HepG2 (cell line): ENCODE results near the gene CPNE1. TPM values are rescaled to one million over a fixed set of nuclear protein-coding genes. Genes with fewer than 3 reads are reported as not detected.

Source experiments
- GTF3A ChIP-seq: sonication (generic); formaldehyde crosslinking; conservative IDR thresholded peaks from 2 replicates; pipeline ENCODE4 v1.4.0; 2020; ENCODE audit warnings: mild to moderate bottlenecking, missing genetic modification reagents
- HOXA9 ChIP-seq: sonication (generic); formaldehyde crosslinking; IDR thresholded peaks from 2 replicates; pipeline ENCODE4 v1.8.1; 2022; ENCODE audit warnings: missing genetic modification reagents, mild to moderate bottlenecking, moderate library complexity, borderline replicate concordance
- IKZF1 ChIP-seq: fragments of 450-650 bp; IDR thresholded peaks from 2 replicates; pipeline ENCODE4 v1.7.1; 2016
- JUNB ChIP-seq: sonication (generic); formaldehyde crosslinking; IDR thresholded peaks from 2 replicates; pipeline ENCODE4 v1.8.0; 2022; ENCODE audit warnings: missing genetic modification reagents, mild to moderate bottlenecking, borderline replicate concordance
- MIXL1 ChIP-seq: IDR thresholded peaks from 2 replicates; pipeline ENCODE4 v1.6.1; 2016
- PCBP1 ChIP-seq: fragments of 200-400 bp; formaldehyde crosslinking; IDR thresholded peaks from 2 replicates; pipeline ENCODE4 v1.6.1; 2017; ENCODE audit warnings: mild to moderate bottlenecking, low read depth, low read length, borderline replicate concordance
- PHF5A ChIP-seq: IDR thresholded peaks from one replicate; pipeline ENCODE4 v1.6.1; 2018; ENCODE audit warnings: low read depth, missing genetic modification reagents; ENCODE audit not compliant: unreplicated experiment
- PITX1 ChIP-seq: sonication (generic); formaldehyde crosslinking; IDR thresholded peaks from 2 replicates; pipeline ENCODE4 v1.5.1; 2020; ENCODE audit warnings: mild to moderate bottlenecking, missing genetic modification reagents
- POLR2AphosphoS2 ChIP-seq: IDR thresholded peaks from 2 replicates; pipeline ENCODE4 v1.6.1; 2011; ENCODE audit warnings: low read depth, low read length, improper control_type of control experiment
- RFXANK ChIP-seq: IDR thresholded peaks from 2 replicates; pipeline ENCODE4 v1.6.1; 2016
- SMAD9 ChIP-seq: sonication (generic); formaldehyde crosslinking; IDR thresholded peaks from 2 replicates; pipeline ENCODE4 v1.5.1; 2020; ENCODE audit warnings: mild to moderate bottlenecking, missing genetic modification reagents
- ZNF354B ChIP-seq: sonication (generic); formaldehyde crosslinking; IDR thresholded peaks from 2 replicates; pipeline ENCODE4 v1.8.0; 2022; ENCODE audit warnings: mild to moderate bottlenecking, missing genetic modification reagents
- polyA plus RNA-seq, 8 experiments: library from polyadenylated mRNA; depleted of rRNA in 3 of 8; stranded (reverse) in 7 of 8; unstranded in 1 of 8; fragments of >200 nt; fragmentation: Illumina TruSeq in 4 of 8; extraction: Trizol in 4 of 8; gene quantifications; 2 replicates each; pipeline versions ENCODE4 v1.2.1 to v1.2.3, GENCODE V29; 2011 to 2016; ENCODE audit warnings: low read depth in 4 of 8, missing spikeins in 1 of 8, mixed read lengths in 1 of 8; ENCODE audit not compliant: insufficient read depth in 1 of 8
- total RNA-seq, 5 experiments: library from RNA; depleted of rRNA; stranded (reverse); fragments of >200 nt; fragmentation: Illumina TruSeq; extraction: Trizol; gene quantifications; 2 replicates each; pipeline ENCODE4 v1.2.3, GENCODE V29; 2016; ENCODE audit warnings: low read depth in 1 of 5
- TF ChIP-seq, protein P1 (sequence below): sonication (generic); formaldehyde crosslinking; IDR thresholded peaks from 2 replicates; pipeline ENCODE4 v1.4.0; 2020; ENCODE audit warnings: missing genetic modification reagents, borderline replicate concordance
- TF ChIP-seq, protein P2 (sequence below): sonication (generic); formaldehyde crosslinking; IDR thresholded peaks from 2 replicates; pipeline ENCODE4; 2020; ENCODE audit warnings: missing genetic modification reagents, mild to moderate bottlenecking, borderline replicate concordance
- TF ChIP-seq, protein P3 (sequence below): sonication (generic); formaldehyde crosslinking; IDR thresholded peaks from 2 replicates; pipeline ENCODE4 v1.5.0; 2020; ENCODE audit warnings: mild to moderate bottlenecking, missing genetic modification reagents, borderline replicate concordance
- TF ChIP-seq, protein P4 (sequence below): sonication (generic); formaldehyde crosslinking; IDR thresholded peaks from 2 replicates; pipeline ENCODE4 v1.5.0; 2020; ENCODE audit warnings: missing genetic modification reagents
- TF ChIP-seq, protein P5 (sequence below): IDR thresholded peaks from 2 replicates; pipeline ENCODE4 v1.6.1; 2016; ENCODE audit warnings: missing compliant biosample characterization, missing genetic modification reagents, borderline replicate concordance

The CPNE1 gene
- total and polyA plus RNA-seq, 2 of the 13 experiments (the other 11 are each of a cell fraction or from before 2014, with no cell fraction given): 408 to 431 TPM

- TF ChIP-seq, protein P1, sequence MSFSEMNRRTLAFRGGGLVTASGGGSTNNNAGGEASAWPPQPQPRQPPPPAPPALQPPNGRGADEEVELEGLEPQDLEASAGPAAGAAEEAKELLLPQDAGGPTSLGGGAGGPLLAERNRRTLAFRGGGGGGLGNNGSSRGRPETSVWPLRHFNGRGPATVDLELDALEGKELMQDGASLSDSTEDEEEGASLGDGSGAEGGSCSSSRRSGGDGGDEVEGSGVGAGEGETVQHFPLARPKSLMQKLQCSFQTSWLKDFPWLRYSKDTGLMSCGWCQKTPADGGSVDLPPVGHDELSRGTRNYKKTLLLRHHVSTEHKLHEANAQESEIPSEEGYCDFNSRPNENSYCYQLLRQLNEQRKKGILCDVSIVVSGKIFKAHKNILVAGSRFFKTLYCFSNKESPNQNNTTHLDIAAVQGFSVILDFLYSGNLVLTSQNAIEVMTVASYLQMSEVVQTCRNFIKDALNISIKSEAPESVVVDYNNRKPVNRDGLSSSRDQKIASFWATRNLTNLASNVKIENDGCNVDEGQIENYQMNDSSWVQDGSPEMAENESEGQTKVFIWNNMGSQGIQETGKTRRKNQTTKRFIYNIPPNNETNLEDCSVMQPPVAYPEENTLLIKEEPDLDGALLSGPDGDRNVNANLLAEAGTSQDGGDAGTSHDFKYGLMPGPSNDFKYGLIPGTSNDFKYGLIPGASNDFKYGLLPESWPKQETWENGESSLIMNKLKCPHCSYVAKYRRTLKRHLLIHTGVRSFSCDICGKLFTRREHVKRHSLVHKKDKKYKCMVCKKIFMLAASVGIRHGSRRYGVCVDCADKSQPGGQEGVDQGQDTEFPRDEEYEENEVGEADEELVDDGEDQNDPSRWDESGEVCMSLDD (CRISPR knock-in tag): no peak
- TF ChIP-seq PCBP1 (peak; percentile 40; the same call in 1 of the 2 replicates), ZNF354B (CRISPR knock-in tag) (0 out of 2 replicates have a peak, but pooled peaks have one; percentile 39), GTF3A (CRISPR knock-in tag) (no peak; the same call in 1 of the 2 replicates), IKZF1 (no peak), JUNB (CRISPR knock-in tag) (no peak), MIXL1 (no peak), RFXANK (CRISPR knock-in tag) (no peak), HOXA9 (CRISPR knock-in tag) (no peak), PITX1 (CRISPR knock-in tag) (no peak; the same call in 1 of the 2 replicates), SMAD9 (CRISPR knock-in tag) (no peak), PHF5A (no peak), POLR2AphosphoS2 (no peak)
- TF ChIP-seq, protein P2, sequence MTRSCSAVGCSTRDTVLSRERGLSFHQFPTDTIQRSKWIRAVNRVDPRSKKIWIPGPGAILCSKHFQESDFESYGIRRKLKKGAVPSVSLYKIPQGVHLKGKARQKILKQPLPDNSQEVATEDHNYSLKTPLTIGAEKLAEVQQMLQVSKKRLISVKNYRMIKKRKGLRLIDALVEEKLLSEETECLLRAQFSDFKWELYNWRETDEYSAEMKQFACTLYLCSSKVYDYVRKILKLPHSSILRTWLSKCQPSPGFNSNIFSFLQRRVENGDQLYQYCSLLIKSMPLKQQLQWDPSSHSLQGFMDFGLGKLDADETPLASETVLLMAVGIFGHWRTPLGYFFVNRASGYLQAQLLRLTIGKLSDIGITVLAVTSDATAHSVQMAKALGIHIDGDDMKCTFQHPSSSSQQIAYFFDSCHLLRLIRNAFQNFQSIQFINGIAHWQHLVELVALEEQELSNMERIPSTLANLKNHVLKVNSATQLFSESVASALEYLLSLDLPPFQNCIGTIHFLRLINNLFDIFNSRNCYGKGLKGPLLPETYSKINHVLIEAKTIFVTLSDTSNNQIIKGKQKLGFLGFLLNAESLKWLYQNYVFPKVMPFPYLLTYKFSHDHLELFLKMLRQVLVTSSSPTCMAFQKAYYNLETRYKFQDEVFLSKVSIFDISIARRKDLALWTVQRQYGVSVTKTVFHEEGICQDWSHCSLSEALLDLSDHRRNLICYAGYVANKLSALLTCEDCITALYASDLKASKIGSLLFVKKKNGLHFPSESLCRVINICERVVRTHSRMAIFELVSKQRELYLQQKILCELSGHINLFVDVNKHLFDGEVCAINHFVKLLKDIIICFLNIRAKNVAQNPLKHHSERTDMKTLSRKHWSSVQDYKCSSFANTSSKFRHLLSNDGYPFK (CRISPR knock-in tag): no peak
- TF ChIP-seq, protein P3, sequence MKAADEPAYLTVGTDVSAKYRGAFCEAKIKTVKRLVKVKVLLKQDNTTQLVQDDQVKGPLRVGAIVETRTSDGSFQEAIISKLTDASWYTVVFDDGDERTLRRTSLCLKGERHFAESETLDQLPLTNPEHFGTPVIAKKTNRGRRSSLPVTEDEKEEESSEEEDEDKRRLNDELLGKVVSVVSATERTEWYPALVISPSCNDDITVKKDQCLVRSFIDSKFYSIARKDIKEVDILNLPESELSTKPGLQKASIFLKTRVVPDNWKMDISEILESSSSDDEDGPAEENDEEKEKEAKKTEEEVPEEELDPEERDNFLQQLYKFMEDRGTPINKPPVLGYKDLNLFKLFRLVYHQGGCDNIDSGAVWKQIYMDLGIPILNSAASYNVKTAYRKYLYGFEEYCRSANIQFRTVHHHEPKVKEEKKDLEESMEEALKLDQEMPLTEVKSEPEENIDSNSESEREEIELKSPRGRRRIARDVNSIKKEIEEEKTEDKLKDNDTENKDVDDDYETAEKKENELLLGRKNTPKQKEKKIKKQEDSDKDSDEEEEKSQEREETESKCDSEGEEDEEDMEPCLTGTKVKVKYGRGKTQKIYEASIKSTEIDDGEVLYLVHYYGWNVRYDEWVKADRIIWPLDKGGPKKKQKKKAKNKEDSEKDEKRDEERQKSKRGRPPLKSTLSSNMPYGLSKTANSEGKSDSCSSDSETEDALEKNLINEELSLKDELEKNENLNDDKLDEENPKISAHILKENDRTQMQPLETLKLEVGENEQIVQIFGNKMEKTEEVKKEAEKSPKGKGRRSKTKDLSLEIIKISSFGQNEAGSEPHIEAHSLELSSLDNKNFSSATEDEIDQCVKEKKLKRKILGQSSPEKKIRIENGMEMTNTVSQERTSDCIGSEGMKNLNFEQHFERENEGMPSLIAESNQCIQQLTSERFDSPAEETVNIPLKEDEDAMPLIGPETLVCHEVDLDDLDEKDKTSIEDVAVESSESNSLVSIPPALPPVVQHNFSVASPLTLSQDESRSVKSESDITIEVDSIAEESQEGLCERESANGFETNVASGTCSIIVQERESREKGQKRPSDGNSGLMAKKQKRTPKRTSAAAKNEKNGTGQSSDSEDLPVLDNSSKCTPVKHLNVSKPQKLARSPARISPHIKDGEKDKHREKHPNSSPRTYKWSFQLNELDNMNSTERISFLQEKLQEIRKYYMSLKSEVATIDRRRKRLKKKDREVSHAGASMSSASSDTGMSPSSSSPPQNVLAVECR: no peak
- TF ChIP-seq, protein P4, sequence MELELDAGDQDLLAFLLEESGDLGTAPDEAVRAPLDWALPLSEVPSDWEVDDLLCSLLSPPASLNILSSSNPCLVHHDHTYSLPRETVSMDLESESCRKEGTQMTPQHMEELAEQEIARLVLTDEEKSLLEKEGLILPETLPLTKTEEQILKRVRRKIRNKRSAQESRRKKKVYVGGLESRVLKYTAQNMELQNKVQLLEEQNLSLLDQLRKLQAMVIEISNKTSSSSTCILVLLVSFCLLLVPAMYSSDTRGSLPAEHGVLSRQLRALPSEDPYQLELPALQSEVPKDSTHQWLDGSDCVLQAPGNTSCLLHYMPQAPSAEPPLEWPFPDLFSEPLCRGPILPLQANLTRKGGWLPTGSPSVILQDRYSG (CRISPR knock-in tag): no peak
- TF ChIP-seq, protein P5, sequence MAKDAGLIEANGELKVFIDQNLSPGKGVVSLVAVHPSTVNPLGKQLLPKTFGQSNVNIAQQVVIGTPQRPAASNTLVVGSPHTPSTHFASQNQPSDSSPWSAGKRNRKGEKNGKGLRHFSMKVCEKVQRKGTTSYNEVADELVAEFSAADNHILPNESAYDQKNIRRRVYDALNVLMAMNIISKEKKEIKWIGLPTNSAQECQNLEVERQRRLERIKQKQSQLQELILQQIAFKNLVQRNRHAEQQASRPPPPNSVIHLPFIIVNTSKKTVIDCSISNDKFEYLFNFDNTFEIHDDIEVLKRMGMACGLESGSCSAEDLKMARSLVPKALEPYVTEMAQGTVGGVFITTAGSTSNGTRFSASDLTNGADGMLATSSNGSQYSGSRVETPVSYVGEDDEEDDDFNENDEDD (CRISPR knock-in tag): 0 out of 2 replicates have a peak, but pooled peaks have one; percentile 10
These were observed 46.2 kb downstream of the CPNE1 start (continued) for GRCh38 chr20:35618263-35619131.
